HG02970 (cell line): ENCODE data around the gene OTOF.
"Not testable (repeated sequence)": the region's sequence is repeated elsewhere in the genome, so short reads cannot be mapped to it uniquely, and the experiment has no call there.

Experiments
- ATAC-seq: cut with Tn5 transposase; IDR thresholded peaks from one replicate; pipeline ENCODE4 v1.9.1; 2021; ENCODE audit warnings: mild to moderate bottlenecking, moderate library complexity, moderate number of reproducible peaks; ENCODE audit not compliant: unreplicated experiment, low FRiP score

The OTOF gene

DNA sequence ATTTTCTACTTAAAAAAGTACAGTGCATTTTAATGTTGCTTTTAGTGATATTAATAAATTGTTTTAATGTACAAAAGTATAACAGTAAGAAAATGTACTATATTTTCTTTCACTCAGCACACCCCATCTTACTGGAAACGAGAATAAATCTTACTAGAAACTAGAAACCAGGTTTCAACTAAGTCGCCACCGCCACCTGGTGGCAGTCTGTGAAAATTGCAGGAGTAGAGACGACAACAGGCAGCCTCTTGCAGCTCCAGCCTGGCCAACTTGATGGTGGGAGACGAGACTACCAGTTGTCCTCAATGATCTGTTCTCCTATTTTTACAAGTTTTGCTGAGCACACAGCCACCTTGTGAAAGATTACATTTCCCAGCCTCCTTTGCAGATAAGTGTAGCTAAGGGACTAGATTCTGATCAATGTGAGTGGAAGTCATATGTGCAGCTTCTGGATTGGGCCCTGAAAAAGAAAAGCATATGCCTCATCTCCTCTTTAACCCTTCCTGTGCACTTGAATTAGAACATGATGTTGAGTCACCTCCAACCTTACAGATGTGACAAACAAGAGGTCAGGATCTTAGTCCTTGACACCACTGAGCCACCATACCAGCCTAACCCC lies 8.7 kb downstream of the OTOF start:
- ATAC-seq, result no peak

DNA sequence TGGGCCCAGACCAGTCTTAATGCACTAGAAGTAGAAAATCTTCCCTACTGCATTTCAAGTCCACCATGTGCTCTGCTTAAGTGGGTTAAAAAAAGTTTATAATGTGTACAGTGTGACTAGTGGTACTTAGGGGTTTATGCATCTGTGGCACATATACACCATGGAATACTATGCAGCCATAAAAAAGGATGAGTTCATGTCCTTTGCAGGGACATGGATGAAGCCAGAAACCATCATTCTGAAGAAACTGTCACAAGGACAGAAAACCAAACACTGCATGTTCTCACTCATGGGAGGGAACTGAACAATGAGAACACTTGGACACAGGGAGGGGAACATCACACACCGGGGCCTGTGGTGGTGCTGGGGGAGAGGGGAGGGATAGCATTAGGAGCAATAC lies 9.4 kb downstream of the OTOF start:
- ATAC-seq, result not testable (repeated sequence)

DNA sequence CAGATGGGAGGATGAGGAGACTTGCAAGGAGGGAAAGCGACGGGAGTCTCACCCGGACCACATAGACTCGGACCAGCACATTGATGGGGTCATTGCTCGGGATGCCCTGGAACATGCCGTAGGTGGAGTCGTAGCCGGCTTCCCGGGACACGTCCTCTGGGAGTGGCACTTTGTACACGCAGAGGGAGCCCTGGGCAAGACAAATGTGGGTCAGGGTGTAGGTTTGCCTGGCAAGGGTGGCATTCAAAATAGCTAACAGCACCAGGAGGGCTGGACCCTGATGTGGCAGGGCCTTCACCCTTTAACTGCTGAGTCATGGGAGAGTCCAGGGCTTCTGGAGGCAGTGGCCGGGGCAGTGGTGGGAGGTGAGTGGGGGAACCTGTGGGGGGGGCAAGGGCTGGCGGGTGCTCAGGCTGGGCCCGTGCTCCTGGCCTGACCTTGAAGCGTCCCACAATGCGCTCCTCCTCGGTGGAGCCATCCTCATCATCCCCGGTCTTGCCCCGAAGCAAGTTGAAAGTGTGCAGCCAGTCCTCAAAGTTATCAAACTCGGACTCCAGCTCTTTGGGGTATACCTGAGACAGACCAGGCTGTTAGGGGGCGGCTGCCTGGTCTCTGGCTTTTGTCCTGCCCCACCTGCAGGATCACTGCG lies 11.1 kb downstream of the OTOF start:
- ATAC-seq, result no peak

DNA sequence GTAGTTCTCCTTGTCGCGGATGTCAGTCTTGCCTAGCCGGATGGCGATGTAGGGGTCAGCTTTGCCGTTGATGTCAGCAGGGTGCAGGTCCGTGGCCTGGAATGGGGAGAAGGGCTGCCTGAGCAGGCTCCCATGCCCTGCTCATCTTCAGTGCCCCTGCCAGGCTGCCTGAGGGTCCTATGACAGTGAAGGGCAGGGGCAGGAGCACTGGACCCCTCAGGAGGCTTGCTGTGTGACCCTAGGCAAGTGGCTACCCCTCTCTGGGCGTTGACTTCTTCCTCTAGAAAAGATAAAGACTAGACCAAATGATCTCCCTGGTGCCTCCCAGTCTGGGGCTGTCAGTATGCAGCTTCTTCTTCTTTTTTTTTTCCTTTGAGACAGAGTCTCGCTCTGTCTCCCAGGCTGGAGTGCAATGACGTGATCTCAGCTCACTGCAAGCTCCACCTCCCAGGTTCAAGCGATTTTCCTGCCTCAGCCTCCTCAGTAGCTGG lies 11.9 kb downstream of the OTOF start:
- no peak for ATAC-seq

DNA sequence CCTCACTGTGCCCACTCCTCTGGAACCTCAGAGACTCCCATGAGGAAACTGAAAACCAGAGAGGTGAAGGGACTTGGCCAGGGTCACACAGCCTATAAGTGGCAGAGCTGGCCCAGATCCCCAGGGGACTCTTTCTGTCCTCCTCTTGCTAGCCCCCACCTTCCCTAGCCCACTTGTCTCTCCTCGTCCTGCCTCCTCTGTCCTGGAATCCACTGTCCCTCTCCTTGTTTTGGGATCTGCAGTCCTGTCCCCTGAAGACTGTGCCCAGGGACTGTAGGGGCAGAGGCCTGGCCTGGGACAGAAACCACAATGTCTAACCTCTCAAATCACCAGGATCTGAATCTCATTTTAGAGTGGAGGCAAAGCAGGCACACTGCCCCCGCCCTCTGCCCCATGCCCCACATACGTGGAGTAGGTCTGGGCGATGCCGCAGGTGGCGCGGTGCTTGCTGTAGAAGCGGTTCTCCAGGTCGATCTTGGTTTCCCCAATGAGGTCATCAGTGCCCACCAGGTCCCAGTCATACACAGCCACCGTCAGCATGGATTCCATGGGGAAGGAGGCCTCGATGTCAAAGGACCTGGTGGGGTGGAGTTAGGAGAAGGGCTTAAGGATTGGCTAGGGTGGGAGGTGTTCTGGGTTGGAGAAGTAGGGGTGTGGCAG lies 12.5 kb downstream of the OTOF start:
- no peak for ATAC-seq

DNA sequence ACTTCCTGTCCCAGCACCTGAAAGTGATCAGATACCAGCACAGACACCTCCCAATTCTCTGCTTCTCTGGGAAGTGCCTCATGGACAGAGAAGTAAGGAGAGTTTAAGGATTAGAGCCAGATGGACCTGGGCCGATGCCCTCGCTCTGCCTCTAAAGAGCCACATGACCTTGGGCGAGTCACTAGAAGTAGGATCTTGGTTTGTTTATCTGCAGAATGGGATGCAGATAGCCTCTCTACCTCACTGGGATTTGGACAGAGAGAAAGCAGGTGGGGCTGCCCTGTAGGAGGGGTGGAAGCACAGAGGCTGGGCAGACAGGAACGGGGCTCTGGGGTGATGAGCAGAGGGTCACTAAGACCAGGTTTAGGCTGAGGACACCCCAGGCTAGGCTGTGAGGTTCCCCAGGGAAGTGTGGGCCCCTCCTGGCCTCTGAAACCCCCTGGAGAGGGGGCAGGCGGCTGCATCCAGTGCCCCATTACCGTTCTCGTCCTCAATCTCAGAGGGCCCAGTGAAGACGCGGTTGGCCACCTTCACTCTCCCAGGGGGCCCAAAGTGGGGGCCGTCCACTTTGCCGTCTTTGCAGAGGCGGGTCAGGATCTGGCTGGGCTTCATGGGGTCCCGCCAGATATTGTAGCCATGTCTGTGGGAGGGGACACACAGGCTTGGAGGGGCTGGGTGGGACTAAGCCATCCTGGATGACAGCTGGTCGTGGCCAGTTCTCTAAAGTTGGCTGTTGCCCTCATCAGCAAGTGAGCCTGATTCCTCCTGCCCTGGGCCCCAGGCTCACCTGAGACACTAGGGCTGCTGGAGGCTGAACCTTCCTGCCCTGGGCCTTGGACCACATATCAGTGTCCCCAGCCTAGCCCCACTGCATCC lies 13.3 kb downstream of the OTOF start:
- no peak for ATAC-seq

DNA sequence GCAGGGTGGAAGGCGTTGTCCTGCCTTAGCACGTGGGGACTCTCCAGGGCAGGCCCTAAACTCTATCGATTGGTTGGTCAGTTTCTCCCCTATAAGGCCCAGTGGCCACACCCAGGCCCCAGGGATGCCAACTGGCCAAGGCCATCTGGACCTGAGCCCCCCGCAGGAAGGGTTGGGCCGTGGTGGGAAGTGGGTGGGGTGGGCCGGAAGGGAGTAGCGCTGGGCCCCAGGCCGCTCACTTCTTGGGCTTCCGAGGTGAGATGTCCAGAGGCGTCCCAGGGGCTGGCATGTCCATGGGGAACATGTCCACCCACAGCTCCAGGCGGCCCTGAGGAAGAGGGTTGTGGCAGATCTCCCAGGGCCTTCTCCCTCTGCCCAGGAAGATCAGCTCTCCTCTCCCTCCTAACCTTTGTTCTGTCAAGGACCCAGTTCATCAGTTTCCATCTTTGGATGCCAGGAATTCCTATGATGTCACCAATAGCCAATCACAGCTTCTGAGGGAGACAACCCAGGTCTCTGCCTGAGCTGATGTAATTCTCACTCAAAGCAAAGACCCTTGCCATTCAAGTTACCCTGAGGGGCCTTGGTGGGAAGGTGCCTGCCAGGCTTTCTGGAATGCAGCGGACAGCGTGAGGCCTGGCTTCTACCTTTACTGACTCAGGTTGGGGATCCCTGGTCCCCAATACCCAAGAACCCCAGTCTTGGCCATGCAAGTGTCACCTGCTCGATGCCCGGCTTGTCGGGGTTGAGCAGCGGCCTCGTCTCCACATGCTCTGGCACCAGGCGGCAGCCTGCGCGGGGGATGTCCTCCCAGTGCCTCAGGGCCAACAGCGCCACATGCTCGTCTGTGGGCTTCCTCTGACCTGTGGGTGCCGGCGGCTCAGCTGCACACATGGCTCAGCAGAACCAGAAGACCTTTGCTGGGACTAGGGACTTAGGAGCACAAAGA lies 14.4 kb downstream of the OTOF start:
- no peak for ATAC-seq

DNA sequence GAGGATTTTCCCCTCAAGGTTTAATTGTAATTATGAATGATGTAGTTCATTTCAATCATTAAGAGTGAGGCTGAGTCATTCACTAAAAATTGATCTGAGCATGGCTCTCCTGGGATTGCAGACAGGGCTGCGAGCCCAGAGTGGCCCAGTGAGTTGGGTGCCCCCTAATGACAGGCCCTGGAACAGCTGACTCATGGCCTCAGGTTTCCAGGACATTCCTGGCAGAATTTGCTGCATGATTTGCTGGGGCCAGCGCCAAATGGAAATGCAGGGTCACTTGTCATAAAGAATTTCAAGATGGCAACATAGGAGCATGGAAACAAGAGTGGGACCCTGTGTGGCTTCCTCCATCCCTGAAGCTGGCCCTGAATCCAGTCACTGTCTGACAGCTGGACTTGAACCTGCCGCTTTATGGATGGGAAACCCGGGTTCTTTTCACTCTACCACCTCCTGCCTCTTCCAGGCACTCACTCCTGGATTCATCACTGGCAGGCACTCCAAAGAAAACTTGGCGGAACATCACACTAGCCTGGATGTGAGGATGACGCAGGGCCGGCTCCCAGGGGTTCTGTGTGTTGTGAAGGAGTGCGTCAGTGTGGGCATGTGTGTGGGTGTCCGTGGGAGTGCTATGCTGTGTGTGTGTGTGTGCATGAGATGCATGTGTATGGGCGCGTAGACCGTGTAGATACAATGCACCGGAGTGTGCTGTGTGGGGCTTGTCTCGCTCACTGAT lies 15.2 kb downstream of the OTOF start:
- ATAC-seq, result no peak

DNA sequence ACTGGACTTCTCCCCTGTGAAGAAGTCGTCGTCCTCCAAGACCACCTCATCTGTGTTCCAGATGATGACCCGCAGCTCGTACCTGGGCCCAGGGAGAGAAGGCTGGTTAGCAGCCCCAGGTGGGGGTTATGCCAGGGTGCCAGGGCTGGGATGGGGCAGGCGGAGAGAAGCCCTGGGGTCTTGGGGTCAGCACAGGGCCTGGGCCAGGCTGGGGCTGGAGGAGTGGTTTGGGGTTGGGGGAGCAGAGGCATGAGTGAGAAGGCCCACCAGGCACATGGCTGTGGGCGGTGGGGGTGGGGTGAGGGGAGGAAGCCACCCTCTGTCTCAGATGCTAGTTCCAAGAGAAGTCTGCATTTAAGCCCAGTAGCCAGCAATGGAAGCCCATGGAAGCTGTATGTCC lies 15.8 kb downstream of the OTOF start:
- no peak for ATAC-seq

DNA sequence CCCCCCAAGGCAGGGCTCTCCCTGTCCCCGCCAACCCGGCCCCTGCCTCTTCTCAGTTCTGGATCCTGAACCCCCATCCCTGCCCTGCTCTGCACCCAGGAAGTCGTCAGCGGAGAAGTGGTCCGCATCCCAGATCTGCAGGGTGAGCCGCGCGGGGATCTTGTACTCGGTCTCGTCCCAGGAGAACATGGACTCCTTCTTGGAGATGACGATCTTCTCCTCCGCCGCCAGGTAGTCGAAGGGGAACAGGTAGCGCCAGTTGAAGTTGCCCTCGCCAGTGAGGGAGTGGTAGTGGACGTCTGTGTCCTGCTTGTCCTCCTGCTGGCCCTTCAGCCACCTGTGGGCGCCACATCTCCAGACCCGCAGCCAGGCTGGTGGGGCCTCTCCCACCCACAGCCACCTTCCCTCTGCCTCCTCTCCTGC lies 16.3 kb downstream of the OTOF start:
- no peak for ATAC-seq

DNA sequence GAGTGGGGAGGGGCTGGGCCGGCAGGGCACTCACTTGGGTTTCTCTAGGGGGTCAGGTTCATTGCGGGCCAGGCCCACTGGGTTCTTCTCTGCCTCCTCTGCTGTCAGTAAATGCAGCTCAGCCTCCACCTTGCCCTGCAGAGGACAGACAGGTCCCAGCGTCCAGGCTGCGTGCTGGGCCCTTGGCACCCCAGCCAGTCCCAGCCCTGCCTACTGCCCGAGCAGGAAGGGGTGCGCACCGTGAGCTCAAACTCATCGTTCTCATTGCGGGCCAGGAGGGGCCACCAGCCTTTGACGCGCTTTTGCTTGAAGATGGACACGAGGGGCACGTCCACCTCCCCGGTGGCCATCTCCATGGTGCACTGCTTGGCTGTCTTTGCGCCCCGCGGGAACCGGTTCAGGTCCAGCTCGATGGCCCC lies 17.3 kb downstream of the OTOF start:
- ATAC-seq, result no peak

DNA sequence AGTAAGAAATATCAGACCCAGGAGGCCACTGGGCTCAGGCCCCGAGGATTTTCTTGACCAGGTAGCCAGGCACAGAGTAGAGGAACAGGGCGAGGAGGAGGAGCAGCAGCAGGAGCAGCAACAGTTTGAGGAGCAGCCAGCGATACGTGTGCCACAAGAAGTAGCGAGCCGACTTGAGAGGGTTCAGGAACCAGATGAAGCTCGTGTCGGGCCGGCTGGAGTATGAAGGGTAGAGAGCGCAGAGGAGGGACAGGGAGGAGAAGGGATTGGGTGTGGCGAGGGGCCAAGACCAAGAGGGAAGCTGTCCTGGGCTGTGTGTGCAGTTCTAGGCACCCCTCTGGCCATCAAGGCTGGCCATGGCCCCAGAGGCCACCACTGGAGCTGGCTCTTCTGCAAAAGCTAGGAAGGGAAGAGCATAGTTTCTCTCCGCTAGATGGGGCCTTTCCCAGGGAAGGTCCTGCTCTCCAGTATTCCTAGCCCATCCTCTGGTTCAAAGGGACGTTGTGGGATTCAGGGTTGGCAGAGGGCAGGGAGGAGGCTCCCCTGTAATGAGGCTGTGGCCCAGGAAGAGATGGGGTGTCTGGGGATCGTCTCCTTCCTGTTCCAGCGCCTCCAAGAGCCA lies 17.8 kb downstream of the OTOF start:
- ATAC-seq, result no peak

DNA sequence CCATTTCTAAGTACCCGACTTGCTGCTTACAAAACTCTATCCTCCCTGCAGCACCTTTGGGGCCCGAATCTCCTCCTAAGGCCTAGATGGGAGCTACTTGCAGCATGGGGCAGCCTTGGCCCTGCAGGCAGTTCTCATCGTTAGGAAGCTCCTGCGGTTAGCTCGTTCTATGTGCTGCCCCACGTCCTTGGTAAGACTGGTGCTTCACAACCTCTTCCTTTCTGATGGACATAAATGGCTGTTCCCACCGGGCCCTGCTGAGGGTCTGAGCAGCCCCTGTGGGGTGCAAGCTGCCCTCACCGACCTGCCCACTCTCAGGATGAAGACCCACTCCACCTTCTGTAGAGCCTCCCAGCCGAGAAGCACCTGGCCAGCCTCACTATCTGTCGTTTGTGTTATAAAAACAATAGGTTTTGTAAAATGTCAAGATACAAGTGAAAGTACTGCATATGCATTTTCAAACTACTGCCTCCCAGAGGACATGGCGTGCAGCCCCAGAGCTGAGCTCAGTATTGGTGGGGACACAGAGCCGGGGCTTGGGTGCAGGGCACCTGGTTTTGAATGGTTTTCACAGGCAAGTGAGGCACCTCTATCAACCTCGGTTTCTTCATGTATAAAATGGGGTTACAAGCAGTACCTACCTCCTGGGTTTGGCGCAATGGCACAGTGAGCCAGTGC lies 19.4 kb downstream of the OTOF start:
- ATAC-seq, result no peak

DNA sequence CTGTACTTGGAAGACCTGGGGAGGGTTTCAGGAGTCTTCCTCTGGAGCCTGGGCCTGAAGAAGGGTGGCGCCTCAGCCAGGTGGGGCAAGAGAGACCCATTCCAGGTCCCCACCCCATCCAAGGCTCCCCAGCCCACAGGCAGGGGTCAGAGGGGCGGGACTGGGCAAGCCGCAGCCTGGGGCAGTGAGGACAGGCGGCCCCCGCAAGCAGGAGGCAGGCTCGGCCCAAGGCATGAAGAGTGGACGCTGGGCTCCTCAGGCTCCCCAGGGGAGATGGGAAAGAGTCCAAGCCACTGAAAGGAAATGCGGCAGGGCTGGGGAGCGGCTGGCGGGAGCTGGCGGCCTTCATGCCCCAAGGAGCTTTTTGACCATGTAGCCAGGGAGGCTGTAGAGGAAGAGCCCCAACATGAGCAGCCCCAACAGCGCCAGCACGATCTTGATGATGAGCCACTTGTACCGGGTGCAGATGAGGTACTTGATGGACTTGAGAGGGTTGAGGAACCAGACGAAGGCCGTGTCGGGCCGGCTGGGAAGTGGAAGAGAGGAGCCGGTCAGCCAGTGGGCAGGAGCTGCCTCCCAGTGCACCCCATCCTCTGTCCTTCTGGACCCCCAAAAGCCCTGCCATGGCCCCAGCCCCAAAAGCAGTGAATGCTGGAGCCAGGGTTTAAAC lies 20.1 kb downstream of the OTOF start:
- ATAC-seq, result no peak

DNA sequence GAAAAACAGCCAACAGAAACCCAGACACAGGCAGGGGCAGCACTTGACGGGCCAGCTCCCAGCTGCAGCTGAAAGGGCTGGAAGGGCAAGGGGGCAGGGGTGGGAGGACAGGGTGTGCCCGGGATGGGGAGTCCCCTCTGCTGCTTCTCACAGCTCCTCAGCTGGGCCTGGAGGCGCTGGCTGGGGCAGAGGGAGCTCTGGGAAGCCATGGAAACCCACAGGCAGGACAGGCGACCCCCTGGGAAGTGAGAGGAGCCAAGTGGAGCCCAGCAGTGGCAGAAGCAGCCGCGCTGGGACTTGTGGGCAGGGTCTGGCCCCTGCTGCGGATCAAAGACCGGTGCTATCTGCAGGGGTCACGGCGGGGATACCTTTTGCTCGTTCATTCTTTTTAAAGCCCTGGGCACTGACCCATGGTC lies 20.7 kb downstream of the OTOF start:
- no peak for ATAC-seq

DNA sequence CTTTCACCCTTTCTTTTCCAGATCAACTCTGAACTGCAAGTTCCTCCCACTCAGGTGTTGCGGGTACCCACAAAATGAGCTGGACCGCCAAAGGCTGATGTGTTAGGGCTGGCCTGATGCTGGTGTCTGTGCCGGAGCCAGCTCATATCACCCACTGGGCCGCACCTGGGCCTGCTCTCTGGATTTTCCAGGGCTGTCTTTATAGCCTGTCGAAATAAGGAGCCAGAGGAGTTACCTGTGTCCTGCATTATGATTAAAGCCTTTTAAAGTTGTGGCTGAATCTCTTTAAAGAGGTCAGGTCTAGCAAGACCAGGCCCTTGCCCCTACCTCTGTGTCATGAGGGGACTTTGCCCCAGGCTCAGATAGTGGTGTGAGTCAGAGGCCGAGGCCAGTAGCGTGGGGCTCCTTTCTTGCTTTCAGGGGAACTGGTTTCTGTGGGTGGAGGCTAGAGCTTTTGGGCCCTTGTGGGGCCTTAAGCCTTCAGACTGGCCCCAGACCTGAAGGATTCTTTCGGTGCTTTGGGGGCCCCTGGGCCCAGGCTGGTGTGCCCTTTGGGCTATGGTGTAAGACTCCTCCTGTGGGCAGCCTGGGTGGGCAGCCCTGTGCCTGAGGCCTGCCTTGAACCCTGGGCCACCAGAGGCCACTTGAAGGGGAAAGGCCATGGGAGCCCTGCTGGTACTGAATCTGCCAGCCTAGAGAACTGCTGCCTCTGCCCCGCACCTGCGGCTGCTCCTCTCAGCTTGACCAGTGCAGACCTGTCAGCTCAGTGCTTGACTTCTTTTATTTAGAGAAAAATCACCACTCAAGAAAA lies 21.3 kb downstream of the OTOF start:
- no peak for ATAC-seq
